H1 (cell line): Measurements from ENCODE around the gene GATA1. TPM values are rescaled to one million over a fixed set of nuclear protein-coding genes. Genes with fewer than 3 reads are reported as not detected.

Experiments
- BACH1 ChIP-seq: IDR thresholded peaks from 2 replicates; pipeline ENCODE4 v1.6.1; 2012; ENCODE audit warnings: low read length, improper control_type of control experiment
- EZH2 ChIP-seq: fragments of 200-600 bp; sonication (generic); IDR thresholded peaks from 2 replicates; pipeline ENCODE4 v1.7.1; 2012; ENCODE audit warnings: low read depth, mild to moderate bottlenecking, moderate library complexity, low read length, inconsistent platforms; ENCODE audit not compliant: severe bottlenecking
- HDAC2 ChIP-seq, 2 experiments: fragments of 300-600 bp in 1 of 2; sonication (generic) in 1 of 2; IDR thresholded peaks; 2 replicates each; pipeline ENCODE4 v1.6.1; 2011 to 2012; ENCODE audit warnings: low read depth in 2 of 2, low read length in 2 of 2, mild to moderate bottlenecking in 2 of 2, moderate library complexity in 2 of 2, borderline replicate concordance in 1 of 2, inconsistent platforms in 1 of 2
- RBBP5 ChIP-seq: IDR thresholded peaks from 2 replicates; pipeline ENCODE4 v1.7.1; 2012; ENCODE audit warnings: low read depth, mild to moderate bottlenecking, inconsistent platforms, low read length, moderate library complexity, borderline replicate concordance
- TAF1 ChIP-seq: IDR thresholded peaks from 2 replicates; pipeline ENCODE4 v1.6.1; 2011; ENCODE audit warnings: mild to moderate bottlenecking, low read depth, low read length
- TCF12 ChIP-seq: IDR thresholded peaks from 2 replicates; pipeline ENCODE4 v1.6.1; 2011; ENCODE audit warnings: low read depth, mild to moderate bottlenecking, low read length
- YY1 ChIP-seq: IDR thresholded peaks from 2 replicates; pipeline ENCODE4 v1.6.1; 2011; ENCODE audit warnings: low read depth, mild to moderate bottlenecking, low read length
- polyA plus RNA-seq, 7 experiments: library from polyadenylated mRNA; depleted of rRNA in 3 of 7; stranded (reverse) in 5 of 7; unstranded in 2 of 7; fragments of >200 nt in 5 of 7; fragments of 200-250 nt in 2 of 7; gene quantifications; 1 replicate in 5 of 7; 2 replicates in 1 of 7; 4 replicates in 1 of 7; pipeline versions ENCODE4 v1.2.1 to v1.2.3, GENCODE V29; 2011 to 2013; ENCODE audit warnings: missing spikeins in 2 of 7, mixed read lengths in 2 of 7
- total RNA-seq: library from RNA; stranded (reverse); fragmentation: NEBNext Ultra II Directional; extraction: Animal tissue kit (Norgen Biotek cat#: 25700); gene quantifications from 2 replicates; pipeline ENCODE4 v1.2.1, GENCODE V29; 2021
- TF ChIP-seq, protein P1 (sequence below): fragments of 300-600 bp; sonication (generic); IDR thresholded peaks from 2 replicates; pipeline ENCODE4 v1.7.1; 2012; ENCODE audit warnings: low read length, moderate library complexity, mild to moderate bottlenecking, inconsistent platforms; ENCODE audit not compliant: insufficient replicate concordance
- TF ChIP-seq, protein P2 (sequence below): IDR thresholded peaks from 2 replicates; pipeline ENCODE4 v1.6.1; 2012; ENCODE audit warnings: inconsistent platforms

The GATA1 gene
- total and polyA plus RNA-seq, 2 of the 8 experiments (the other 6 are each of a cell fraction or from before 2014, with no cell fraction given) = 0.05 TPM; not detected in 1

DNA sequence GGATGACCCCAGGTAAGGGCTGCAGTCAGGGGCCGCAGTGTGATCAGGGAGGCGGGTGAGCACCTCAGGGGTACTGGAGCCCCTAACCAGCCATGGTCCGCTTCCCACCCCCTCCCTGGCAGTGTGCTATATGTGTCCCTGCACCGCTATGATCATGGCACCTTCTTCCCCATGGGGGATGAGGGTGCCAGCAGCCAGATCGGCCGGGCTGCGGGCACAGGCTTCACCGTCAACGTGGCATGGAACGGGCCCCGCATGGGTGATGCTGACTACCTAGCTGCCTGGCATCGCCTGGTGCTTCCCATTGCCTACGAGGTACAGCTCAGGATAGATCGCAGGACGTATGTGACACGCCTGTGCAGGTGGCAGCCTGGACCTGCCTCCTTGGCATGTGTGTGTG lies 31.7 kb downstream of the GATA1 start (continued):
- TF ChIP-seq, protein P1, sequence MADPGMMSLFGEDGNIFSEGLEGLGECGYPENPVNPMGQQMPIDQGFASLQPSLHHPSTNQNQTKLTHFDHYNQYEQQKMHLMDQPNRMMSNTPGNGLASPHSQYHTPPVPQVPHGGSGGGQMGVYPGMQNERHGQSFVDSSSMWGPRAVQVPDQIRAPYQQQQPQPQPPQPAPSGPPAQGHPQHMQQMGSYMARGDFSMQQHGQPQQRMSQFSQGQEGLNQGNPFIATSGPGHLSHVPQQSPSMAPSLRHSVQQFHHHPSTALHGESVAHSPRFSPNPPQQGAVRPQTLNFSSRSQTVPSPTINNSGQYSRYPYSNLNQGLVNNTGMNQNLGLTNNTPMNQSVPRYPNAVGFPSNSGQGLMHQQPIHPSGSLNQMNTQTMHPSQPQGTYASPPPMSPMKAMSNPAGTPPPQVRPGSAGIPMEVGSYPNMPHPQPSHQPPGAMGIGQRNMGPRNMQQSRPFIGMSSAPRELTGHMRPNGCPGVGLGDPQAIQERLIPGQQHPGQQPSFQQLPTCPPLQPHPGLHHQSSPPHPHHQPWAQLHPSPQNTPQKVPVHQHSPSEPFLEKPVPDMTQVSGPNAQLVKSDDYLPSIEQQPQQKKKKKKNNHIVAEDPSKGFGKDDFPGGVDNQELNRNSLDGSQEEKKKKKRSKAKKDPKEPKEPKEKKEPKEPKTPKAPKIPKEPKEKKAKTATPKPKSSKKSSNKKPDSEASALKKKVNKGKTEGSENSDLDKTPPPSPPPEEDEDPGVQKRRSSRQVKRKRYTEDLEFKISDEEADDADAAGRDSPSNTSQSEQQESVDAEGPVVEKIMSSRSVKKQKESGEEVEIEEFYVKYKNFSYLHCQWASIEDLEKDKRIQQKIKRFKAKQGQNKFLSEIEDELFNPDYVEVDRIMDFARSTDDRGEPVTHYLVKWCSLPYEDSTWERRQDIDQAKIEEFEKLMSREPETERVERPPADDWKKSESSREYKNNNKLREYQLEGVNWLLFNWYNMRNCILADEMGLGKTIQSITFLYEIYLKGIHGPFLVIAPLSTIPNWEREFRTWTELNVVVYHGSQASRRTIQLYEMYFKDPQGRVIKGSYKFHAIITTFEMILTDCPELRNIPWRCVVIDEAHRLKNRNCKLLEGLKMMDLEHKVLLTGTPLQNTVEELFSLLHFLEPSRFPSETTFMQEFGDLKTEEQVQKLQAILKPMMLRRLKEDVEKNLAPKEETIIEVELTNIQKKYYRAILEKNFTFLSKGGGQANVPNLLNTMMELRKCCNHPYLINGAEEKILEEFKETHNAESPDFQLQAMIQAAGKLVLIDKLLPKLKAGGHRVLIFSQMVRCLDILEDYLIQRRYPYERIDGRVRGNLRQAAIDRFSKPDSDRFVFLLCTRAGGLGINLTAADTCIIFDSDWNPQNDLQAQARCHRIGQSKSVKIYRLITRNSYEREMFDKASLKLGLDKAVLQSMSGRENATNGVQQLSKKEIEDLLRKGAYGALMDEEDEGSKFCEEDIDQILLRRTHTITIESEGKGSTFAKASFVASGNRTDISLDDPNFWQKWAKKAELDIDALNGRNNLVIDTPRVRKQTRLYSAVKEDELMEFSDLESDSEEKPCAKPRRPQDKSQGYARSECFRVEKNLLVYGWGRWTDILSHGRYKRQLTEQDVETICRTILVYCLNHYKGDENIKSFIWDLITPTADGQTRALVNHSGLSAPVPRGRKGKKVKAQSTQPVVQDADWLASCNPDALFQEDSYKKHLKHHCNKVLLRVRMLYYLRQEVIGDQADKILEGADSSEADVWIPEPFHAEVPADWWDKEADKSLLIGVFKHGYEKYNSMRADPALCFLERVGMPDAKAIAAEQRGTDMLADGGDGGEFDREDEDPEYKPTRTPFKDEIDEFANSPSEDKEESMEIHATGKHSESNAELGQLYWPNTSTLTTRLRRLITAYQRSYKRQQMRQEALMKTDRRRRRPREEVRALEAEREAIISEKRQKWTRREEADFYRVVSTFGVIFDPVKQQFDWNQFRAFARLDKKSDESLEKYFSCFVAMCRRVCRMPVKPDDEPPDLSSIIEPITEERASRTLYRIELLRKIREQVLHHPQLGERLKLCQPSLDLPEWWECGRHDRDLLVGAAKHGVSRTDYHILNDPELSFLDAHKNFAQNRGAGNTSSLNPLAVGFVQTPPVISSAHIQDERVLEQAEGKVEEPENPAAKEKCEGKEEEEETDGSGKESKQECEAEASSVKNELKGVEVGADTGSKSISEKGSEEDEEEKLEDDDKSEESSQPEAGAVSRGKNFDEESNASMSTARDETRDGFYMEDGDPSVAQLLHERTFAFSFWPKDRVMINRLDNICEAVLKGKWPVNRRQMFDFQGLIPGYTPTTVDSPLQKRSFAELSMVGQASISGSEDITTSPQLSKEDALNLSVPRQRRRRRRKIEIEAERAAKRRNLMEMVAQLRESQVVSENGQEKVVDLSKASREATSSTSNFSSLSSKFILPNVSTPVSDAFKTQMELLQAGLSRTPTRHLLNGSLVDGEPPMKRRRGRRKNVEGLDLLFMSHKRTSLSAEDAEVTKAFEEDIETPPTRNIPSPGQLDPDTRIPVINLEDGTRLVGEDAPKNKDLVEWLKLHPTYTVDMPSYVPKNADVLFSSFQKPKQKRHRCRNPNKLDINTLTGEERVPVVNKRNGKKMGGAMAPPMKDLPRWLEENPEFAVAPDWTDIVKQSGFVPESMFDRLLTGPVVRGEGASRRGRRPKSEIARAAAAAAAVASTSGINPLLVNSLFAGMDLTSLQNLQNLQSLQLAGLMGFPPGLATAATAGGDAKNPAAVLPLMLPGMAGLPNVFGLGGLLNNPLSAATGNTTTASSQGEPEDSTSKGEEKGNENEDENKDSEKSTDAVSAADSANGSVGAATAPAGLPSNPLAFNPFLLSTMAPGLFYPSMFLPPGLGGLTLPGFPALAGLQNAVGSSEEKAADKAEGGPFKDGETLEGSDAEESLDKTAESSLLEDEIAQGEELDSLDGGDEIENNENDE = no peak
- no peak for TF ChIP-seq YY1
- no peak for TF ChIP-seq EZH2
- no peak for TF ChIP-seq TCF12
- no peak for TF ChIP-seq HDAC2 (IDR thresholded peaks at IDR 0.05; ENCODE audit: borderline replicate concordance in 1 of 2, low read depth in 2 of 2, low read length in 2 of 2)
- TF ChIP-seq RBBP5 = no peak
- TF ChIP-seq BACH1 = no peak
- TF ChIP-seq TAF1 = no peak
- TF ChIP-seq, protein P2, sequence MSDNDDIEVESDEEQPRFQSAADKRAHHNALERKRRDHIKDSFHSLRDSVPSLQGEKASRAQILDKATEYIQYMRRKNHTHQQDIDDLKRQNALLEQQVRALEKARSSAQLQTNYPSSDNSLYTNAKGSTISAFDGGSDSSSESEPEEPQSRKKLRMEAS = no peak
